ENCODE results near the gene KRTAP12-2.

The KRTAP12-2 gene

GRCh38 chr21:44704636-44705001 is 37.9 kb upstream of the KRTAP12-2 start:
- no peak overlapping the region for H3K27ac ChIP-seq (ENCODE audit: extremely low read depth, low read depth, low read length)
- H3K4me1 ChIP-seq (ENCODE audit: control insufficient read depth, insufficient read depth, low read length), result peaks cover 4% of the 10 kb centered on the region; the same call in 1 of the 2 replicates
- POLR2A ChIA-PET, result no interaction called here
- TF ChIP-seq OVOL3 (tag by site-specific recombination; IDR thresholded peaks at IDR 0.05) (no peak), ZNF19 (tag by site-specific recombination; IDR thresholded peaks at IDR 0.05; ENCODE audit: low read depth) (no peak), ZNF292 (tag by site-specific recombination; IDR thresholded peaks at IDR 0.05; ENCODE audit: borderline replicate concordance, low read depth) (no peak), ELK4 (IDR thresholded peaks at IDR 0.05; ENCODE audit: borderline replicate concordance, low read depth, low read length) (no peak), ZNF701 (tag by site-specific recombination; IDR thresholded peaks at IDR 0.05) (no peak), HIC1 (tag by site-specific recombination; IDR thresholded peaks at IDR 0.05) (no peak), ZNF174 (tag by site-specific recombination; IDR thresholded peaks at IDR 0.05) (no peak)
- no peaks in the 10 kb centered on the region for H3K9me3 ChIP-seq (ENCODE audit: control insufficient read depth, insufficient read depth, low read depth, low read length)
- CTCF ChIA-PET, result no interaction called here
- H3K4me3 ChIP-seq (ENCODE audit: low read depth, low read length), result no peak overlapping the region
- H3K36me3 ChIP-seq (ENCODE audit: control insufficient read depth in 2 of 2, insufficient read depth in 1 of 2, low read length in 2 of 2), result no peaks in the 10 kb centered on the region

GRCh38 chr21:44703731-44704635 is 37.3 kb upstream of the KRTAP12-2 start:
- Histone ChIP-seq H3K27ac (ENCODE audit: extremely low read depth, low read depth, low read length) (no peak overlapping the region), H3K9me3 (ENCODE audit: control insufficient read depth, insufficient read depth, low read depth, low read length) (no peaks in the 10 kb centered on the region), H3K36me3 (ENCODE audit: control insufficient read depth in 2 of 2, insufficient read depth in 1 of 2, low read length in 2 of 2) (no peaks in the 10 kb centered on the region), H3K4me1 (ENCODE audit: control insufficient read depth, insufficient read depth, low read length) (no peaks in the 10 kb centered on the region), H3K4me3 (ENCODE audit: low read depth, low read length) (no peak overlapping the region)
- no peak for TF ChIP-seq ZNF664 (tag by site-specific recombination; IDR thresholded peaks at IDR 0.05)
- TF ChIP-seq IKZF3 (tag by site-specific recombination; IDR thresholded peaks at IDR 0.05), result no peak
- no peak for TF ChIP-seq HOXA7 (CRISPR knock-in tag; IDR thresholded peaks at IDR 0.05; ENCODE audit: borderline replicate concordance)
- no peak for TF ChIP-seq ZNF777 (tag by site-specific recombination; IDR thresholded peaks at IDR 0.05; ENCODE audit: borderline replicate concordance)
- 0 out of 2 replicates have a peak, but pooled peaks have one; percentile 10 for TF ChIP-seq PRDM10 (tag by site-specific recombination; IDR thresholded peaks at IDR 0.05)
- POLR2A ChIA-PET, result interaction anchor here (0.5 kb wide), 1 partner anchor 59 kb away, joined by 4 read pairs; no protein-coding TSS in a partner anchor
- CTCF ChIA-PET, result interaction anchor here (0.6 kb wide), 1 partner anchor 8 kb away, joined by 3 read pairs; no protein-coding TSS in a partner anchor
